GM12874 (cell line): ENCODE results near the gene TKT.

Source experiments
- CTCF ChIP-seq: IDR thresholded peaks from 2 replicates; pipeline ENCODE4 v1.5.1; 2011; ENCODE audit warnings: low read depth, mild to moderate bottlenecking, control low read depth, low read length, moderate library complexity; ENCODE audit not compliant: insufficient read depth

The TKT gene

DNA sequence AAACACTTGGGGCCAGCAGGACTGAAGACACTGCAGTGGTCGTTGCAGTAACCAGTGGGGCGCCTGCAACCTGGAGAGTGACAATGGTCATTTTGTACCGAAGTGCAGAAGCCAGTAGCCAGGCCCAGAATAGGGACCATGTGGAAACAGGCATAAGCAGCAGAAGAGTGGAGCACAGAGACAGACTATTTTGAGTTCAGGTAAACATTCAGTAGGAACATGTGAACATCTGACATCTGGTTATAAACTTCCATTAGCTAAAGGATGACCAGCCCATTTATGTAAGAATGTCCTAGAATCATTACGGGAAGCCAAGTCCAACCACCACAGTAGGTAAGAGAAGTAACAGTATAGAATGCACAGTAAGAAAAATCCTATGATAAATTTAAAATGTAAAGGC, 32.4 kb upstream of the TKT start:
- TF ChIP-seq CTCF: no peak

- TF ChIP-seq CTCF: no peak
Observed at GRCh38 chr3:53287131-53287629, 31.4 kb upstream of the TKT start.

DNA sequence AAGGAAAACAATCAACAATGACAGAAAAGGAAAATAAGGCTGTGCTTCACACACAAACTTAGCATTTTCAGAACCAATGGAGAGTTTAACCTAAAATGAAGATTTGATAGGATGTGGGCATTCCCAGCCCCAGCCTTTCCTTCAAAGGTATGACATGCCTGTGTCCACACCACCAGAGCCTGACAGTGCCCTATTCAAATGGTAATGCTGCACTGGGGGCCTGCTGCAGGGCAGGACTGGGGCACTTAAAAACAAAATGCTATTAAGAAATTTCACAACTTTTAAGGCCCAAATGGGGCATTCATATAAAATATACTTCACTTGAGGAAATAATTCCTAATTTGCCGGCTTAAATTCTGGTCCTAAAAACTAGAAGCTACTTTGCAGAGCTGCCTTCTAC, 30.9 kb upstream of the TKT start:
- no peak for TF ChIP-seq CTCF

GRCh38 chr3:53282581-53282980, 26.8 kb upstream of the TKT start:
- no peak for TF ChIP-seq CTCF

GRCh38 chr3:53278667-53279066, 22.8 kb upstream of the TKT start:
- no peak for TF ChIP-seq CTCF

- no peak for TF ChIP-seq CTCF
Observed at GRCh38 chr3:53274938-53275605, 19.2 kb upstream of the TKT start.

GRCh38 chr3:53273146-53273670, 17.4 kb upstream of the TKT start:
- no peak for TF ChIP-seq CTCF
